Right lung (tissue), 5 donors: Measurements from ENCODE around the gene ITGA11. TPM values are rescaled to one million over a fixed set of nuclear protein-coding genes. Genes with fewer than 3 reads are reported as not detected.

Experiments used
- DNase-seq, 2 donors: peaks; one replicate each; pipeline ENCODE4 v3.0.0-alpha.2; 2013
- polyA plus RNA-seq, 5 donors: library from polyadenylated mRNA; unstranded; fragments of 120-200 nt; gene quantifications; one replicate each; pipeline versions ENCODE4 v1.2.1 to v1.2.3, GENCODE V29; 2013; ENCODE audit warnings: inconsistent platforms in 1 of 5, low replicate concordance in 1 of 5; ENCODE audit not compliant: insufficient read length in 5 of 5, insufficient read depth in 1 of 5

The ITGA11 gene
- polyA plus RNA-seq, 5 donors = 1.0 to 1.7 (median 1.5) TPM

GRCh38 chr15:68389936-68390817, 41.8 kb downstream of the ITGA11 start:
- no peak for DNase-seq

- no peak for DNase-seq
These were observed 42.7 kb downstream of the ITGA11 start for GRCh38 chr15:68389041-68389930.

- DNase-seq = no peak
These were observed 44.4 kb downstream of the ITGA11 start for GRCh38 chr15:68387381-68388143.

- no peak for DNase-seq
These were observed 45.2 kb downstream of the ITGA11 start for GRCh38 chr15:68386587-68387288.

GRCh38 chr15:68385671-68386586, 46.0 kb downstream of the ITGA11 start:
- no peak for DNase-seq

GRCh38 chr15:68385240-68385561, 46.8 kb downstream of the ITGA11 start:
- DNase-seq = no peak

- no peak for DNase-seq
These were observed 47.3 kb downstream of the ITGA11 start for GRCh38 chr15:68384451-68385239.

- no peak for DNase-seq
These were observed 48.5 kb downstream of the ITGA11 start for GRCh38 chr15:68383161-68384074.

- DNase-seq = no peak
These were observed 49.5 kb downstream of the ITGA11 start for GRCh38 chr15:68382286-68383007.

- no peak for DNase-seq
These were observed 51.5 kb downstream of the ITGA11 start for GRCh38 chr15:68380456-68380855.

GRCh38 chr15:68379759-68380290, 52.1 kb downstream of the ITGA11 start:
- DNase-seq = no peak

GRCh38 chr15:68379058-68379758, 52.8 kb downstream of the ITGA11 start:
- no peak for DNase-seq

- no peak for DNase-seq
These were observed 53.4 kb downstream of the ITGA11 start for GRCh38 chr15:68378595-68378994.

- no peak for DNase-seq
These were observed 54.2 kb downstream of the ITGA11 start for GRCh38 chr15:68377766-68378165.

- DNase-seq = no peak
These were observed 55.4 kb downstream of the ITGA11 start for GRCh38 chr15:68376447-68377060.

GRCh38 chr15:68375716-68376220, 56.2 kb downstream of the ITGA11 start:
- no peak for DNase-seq
